ENCODE results near the gene SLC28A1.

- TF ChIP-seq CTCF (IDR thresholded peaks at IDR 0.05; ENCODE audit: low read depth, low read length) (peak; percentile 2), POLR2A (IDR thresholded peaks at IDR 0.05; ENCODE audit: extremely low read depth, insufficient read length) (no peak), MYC (IDR thresholded peaks at IDR 0.05; ENCODE audit: low read depth, low read length) (no peak), MAX (IDR thresholded peaks at IDR 0.05; ENCODE audit: low read depth, low read length) (no peak)
Observed at GRCh38 chr15:84934942-84935729, 50.7 kb downstream of the SLC28A1 start.
